ENCODE measurements around the gene GLDN. TPM values are rescaled to one million over a fixed set of nuclear protein-coding genes. Genes with fewer than 3 reads are reported as not detected.

GLDN gene
- not detected in 2 replicates for total RNA-seq

GRCh38 chr15:51341366-51342226, at the start of gene GLDN:
TSS of gene GLDN (plus strand) at chr15:51341655. CDS start at chr15:51341685, 30 bp downstream.

GRCh38 chr15:51338496-51338895, 3.0 kb upstream of the GLDN start, which contains the start of gene CYP19A1:
TSS of gene CYP19A1 (minus strand) at chr15:51338596. CDS start at chr15:51242912, 95,684 bp downstream.

Other genes starting within 250 kb of the GLDN start
- 44.4 and 48.0 TPM in 2 replicates for gene TNFAIP8L3, start 246.7 kb upstream of the GLDN start, total RNA-seq
- not detected in 2 replicates for gene CYP19A1, start 3.1 kb upstream of the GLDN start, total RNA-seq